Measurements from ENCODE around the gene VSTM1.

The VSTM1 gene

DNA sequence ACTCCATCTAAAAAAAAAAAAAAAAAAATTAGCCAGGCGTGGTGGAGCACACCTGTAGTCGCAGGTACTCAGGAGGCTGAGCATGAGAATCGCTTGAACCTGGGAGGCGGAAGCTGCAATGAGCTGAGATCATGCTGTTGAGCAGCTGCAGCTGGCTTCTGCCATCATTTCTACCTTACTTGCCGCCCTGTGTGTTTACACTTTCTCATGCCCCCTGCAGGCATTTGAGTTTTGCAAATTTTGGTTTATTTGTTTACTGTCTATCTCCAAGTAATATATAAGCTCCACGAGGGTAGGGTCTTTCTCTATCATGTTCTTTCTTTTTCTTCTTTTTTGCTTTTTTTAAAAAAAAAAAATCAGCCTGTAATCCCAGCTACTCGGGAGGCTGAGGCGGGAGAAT, 54.3 kb downstream of the VSTM1 start:
- DNase-seq, result no peak

DNA sequence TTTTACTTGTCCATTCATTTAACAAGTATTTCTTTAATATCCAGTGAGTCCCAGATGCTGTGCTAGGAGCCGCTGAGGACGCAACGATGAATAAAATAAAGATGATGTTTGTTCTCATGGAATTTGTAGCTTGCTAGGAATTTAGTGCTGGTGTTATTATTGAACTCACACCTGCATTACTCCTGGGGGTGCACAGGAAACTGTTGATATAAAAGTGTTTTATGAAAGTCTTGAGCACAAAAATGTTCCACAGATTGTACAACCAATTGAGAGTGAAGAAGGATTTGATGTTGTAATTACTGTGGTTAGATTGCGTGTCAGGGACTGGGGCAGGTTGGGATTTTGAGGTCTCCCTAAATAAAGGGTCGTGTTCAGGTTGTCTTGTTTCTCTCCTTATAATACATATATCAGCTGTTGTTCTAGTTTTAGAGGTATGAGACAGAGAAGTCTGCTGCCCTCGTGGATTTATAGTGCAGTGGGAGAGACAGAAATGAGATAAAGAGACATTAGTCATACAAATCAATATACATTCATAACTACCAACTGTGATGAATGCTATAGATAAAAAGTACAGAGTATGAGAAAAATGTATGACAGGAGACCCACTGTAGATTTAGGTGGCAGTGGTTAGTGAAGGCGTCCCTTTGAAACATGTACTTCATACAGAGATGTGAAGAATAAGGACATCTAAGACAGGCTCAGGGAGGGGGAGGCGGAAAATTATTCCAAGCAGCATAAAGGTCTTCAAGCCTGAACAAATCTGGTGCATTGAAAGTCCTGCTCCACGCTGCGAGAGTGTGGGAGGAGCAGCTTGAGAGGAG, 61.0 kb downstream of the VSTM1 start:
- DNase-seq, result no peak

DNA sequence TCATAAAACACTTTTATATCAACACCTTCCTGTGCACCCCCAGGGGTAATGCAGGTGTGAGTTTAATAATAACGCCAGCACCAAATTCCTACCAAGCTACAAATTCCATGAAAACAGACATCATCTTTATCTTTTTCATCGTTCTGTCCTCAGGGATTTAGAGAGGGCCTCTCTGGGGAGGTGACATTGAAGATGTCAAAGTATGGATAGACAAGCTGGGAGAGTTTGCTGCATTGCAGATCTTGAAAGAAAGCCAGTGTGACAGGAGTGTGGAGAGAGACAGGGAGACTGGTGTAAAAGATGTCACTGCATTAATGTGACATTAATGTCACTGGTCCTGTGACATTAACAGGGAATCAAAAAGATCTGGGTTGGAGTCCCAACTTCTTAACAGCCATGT, 62.2 kb downstream of the VSTM1 start:
- no peak for DNase-seq

DNA sequence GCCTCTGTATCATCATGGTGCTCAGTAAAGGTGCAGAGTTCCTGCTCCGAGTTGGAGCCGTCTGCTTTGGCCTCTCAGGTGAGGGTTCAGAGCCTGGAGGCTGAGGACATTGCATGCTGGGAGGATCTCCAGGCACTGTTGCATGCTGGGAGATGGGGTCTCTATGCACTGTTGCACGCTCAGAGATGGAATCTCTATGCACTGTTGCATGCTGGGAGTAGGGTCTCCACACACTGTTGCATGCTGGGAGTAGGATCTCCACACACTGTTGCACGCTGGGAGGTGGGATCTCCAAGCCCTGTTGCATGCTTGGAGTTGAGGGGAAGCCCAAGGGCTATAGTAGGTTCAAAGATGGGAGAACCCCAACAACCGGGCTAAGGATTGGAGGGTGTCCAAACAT, 64.0 kb downstream of the VSTM1 start:
- DNase-seq, result no peak

DNA sequence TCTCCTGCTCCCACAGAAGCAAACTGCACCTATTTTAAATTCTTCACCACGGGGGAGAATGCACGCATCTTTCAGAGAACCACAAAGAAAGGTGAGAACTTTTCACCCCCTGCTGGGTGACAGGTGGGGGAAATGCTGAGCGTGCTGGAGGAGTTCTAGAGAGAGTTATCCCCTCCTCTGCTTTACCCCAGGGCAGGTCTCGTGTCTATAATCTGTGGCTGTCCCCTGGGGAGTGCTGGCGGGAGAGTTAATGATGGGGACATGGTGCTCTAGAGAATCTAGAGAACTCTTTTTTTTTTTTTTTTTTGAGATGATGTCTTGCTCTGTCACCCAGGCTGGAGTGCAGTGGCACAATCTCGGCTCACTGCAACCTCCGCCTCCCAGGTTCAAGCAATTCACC, 65.5 kb downstream of the VSTM1 start:
- no peak for DNase-seq

DNA sequence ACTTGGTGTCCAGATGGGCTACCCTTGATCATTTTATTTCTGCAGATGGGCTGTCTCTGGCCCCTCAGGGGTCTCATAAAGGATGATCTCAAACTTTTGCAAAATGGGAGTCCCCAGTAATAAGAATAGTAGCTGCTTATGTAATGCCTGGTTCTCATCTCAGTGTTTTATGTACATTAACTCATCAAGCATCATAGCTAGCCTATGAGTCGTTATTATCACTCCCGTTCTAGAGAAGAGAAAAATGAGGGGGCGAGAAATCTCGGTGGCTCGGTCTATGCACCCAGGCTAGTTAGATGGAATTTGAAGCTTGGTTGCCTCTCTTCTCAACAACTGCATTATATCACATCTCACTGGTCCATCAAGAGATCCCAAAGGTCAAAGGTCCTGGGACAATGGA, 68.9 kb downstream of the VSTM1 start:
- DNase-seq, result no peak

DNA sequence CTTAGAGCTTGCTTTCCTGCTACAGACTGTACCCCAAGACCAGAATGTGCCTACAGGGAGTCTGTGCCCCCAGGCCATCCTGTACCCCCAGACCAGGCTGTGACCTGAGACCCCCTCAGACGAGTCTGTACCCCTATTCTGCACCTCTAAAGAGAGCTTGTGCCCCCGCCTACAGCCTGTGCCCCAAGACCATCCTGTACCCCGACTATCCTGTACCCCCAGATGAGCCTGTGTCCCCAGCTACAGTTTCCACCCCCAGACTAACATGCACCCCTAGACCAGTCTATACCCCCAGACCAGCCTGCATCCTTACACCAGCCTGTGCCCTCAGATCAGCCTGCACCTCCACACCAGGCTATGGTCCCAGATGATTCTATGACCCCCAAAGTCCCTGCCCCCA, 70.2 kb downstream of the VSTM1 start:
- DNase-seq, result no peak

DNA sequence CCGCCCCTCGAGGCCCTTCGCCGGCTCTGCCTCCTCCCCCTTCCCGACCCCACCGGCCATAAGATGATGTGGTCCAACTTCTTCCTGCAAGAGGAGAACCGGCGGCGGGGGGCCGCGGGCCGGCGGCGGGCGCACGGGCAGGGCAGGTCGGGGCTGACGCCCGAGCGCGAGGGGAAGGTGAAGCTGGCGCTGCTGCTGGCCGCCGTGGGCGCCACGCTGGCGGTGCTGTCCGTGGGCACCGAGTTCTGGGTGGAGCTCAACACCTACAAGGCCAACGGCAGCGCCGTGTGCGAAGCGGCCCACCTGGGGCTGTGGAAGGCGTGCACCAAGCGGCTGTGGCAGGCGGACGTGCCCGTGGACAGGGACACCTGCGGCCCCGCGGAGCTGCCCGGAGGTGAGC, 70.9 kb downstream of the VSTM1 start:
- no peak for DNase-seq

DNA sequence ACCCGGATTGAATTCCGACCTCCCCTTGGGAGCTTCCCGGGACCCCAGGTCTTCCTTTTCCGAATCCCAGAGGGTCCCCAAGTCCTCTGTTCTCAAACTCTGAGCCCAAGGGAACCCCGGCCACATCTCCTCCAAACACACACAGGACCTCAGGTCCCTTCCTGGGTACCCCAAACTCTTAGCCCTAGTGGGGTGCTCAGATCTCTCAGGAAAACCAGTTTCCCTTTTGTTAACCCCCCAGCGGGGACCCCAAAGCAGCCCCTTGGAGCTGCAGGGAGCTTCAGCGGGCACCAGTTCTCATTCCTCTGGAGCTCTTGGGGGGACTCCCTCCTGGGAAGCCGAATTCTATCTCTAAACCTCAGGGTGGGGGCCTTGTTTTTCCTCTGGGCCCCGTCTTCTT, 71.5 kb downstream of the VSTM1 start:
- no peak for DNase-seq

DNA sequence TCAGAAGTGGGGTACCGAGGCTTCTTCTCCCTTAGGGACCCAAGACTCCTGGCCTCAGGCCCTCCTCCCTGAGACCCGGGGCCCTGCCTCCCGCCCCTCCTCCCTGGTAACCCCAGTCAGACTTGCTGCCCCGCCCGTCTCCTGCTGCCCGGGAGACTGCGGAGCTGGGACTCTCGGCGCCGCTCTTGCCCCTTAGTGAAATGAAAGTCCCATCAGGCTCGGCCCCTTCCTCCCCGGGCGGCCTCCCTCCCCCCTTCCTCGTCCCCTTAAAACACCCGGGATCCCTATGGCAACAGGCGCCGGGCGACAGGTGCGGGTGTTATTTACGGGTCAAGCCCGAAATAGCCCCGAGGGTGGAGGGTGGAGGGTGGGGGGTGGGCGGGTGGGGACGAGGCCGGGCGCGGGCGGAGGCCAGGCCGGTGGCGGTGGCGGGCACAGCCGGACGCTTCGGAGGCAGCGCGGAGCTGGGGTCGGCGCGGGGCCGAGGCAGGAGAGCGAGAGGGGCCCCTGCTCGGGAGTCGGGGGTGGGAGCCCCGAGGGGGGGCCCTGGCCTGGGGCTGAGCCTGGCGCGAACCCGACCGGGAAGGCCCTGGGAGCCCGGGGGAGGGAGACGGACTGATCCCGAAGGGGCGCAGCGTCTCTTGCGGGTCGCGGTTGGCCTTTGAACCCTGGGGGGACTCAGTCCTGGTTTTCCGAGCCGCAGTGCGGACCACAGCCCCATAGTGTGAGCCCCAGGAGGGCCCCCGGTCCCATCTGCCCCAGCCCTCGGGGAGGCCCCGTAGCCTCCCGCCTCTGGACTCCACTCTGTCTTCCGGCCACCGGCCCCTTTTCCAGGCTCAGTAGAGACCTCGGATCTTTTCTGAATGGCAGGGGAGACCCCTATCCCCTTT, 72.2 kb downstream of the VSTM1 start, which contains the start of gene CACNG6:
Gene CACNG6, plus strand, starts transcription at position 414 of the 890 bp plus-strand sequence. CDS start 1,241 bp downstream, outside the sequence.
- no peak for DNase-seq

All from NCI-H1436 treated with DMSO at 0.1 percent for 48 hours (cell line).